Kidney glomerular epithelial cell (primary cell): ENCODE results near the gene KIF3C.
"Not testable (repeated sequence)": the region's sequence is repeated elsewhere in the genome, so short reads cannot be mapped to it uniquely, and the experiment has no call there.

Experiments used
- DNase-seq: peaks from one replicate; lab custom pipeline; 2025; lab: John Stamatoyannopoulos, UW

KIF3C gene

DNA sequence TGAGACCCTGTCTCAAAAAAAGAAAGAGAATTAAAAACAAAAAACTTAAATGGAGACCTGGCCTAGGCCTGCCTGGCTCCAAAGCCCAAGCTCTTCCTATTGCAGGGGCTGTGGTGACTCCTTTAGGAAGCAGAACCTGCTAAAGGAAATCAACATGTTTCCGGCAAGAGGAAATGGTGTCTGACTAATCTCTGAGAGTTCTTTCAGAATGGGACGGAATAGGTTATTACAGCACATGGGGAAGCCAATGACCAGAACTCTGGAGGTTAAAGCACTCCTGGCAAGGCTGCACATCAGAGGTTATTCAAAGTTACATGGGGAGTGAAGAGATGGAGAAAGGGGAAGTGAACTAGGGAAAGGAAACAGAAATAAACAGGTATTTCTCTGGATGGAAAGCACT lies 21.4 kb downstream of the KIF3C start:
- no peak for DNase-seq

DNA sequence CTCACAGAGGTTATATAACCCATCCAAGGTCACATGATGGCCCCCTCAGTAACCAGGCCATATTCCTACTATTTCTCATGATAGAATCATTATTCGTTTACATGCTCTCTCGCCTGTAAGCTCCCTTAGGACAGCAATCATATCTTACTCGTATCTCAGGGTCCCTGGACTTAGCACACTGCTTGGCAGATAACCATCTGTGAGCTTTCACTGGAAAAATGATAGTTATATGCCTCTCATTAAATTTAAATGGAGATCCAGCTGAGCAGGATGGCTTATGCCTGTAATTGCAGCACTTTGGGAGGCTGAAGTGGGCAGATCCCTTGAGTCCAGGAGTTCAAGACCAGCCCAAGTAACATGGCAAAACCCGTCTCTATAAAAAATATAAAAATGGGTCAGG lies 21.9 kb downstream of the KIF3C start:
- DNase-seq, result no peak

DNA sequence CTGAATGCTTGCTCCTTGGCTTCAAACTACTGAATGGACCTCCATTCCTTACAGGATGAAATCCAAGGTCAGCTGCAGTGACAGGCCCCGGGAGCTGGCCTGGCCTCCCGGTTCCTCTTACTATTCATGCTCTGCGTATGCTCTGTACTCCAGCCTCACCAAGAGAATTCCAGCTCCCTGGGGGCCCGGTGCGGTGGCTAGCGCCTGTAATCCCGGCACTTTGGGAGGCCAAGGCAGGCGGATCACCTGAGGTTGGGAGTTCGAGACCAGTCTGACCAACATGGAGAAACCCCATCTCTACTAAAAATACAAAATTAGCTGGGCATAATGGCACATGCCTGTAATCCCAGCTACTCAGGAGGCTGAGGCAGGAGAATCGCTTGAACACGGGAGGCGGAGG lies 23.7 kb downstream of the KIF3C start:
- not testable (repeated sequence) for DNase-seq

- no peak for DNase-seq
Observed at GRCh38 chr2:25957743-25958142, 24.6 kb downstream of the KIF3C start.

DNA sequence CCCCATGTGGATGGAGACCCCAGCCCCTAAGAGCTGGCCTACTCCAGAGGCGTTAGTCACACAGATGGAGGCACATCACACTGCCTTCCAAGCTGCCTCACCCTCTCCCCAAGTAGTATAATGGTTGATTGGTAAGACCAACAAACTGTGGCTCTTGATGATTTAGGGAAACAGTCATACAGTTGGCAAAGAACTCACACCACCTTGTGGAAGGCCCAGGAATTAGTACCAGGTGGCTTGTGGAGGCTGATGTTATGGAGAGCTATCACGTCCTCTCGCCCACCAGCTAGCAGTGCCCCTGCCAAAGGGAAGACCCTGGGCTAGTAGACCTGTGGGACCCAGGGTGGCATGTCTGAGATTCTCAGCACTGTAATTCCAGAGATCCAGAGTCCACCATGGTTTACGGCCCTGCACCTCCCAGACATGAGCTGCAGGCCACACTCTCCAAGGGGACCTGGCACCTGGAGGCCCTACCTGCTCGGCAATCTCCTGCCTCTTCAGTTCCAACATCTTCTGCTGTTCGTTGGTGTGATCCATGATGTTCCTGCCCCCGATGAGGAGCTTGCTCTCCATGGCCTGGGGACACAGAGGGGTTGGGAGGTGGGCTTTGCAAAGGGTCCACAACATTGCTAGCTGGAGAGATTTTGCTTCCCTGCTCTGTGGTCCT lies 26.3 kb downstream of the KIF3C start:
- no peak for DNase-seq

GRCh38 chr2:25955036-25955435 lies 27.3 kb downstream of the KIF3C start:
- DNase-seq, result no peak

GRCh38 chr2:25954199-25954752 lies 28.0 kb downstream of the KIF3C start:
- no peak for DNase-seq

GRCh38 chr2:25951071-25951547 lies 31.2 kb downstream of the KIF3C start:
- peak; percentile 92 for DNase-seq

DNA sequence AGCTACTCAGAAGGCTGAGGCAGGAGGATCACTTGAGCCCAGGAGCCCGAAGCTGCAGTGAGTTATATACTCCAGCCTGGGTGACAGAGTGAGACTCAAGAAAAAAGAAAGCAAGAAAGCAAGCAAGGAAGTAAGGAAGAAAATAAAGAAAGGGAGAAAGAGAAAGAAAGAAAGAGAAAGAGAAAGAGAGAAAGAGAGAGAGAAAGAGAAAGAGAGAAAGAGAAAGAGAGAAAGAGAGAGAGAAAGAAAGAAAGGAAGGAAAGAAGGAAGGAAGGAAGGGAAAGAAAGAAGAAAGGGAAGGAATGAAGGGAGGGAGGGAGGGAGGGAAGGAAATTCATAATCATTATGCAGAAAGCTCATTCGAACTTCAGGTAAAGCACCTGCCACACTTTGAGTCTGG lies 33.9 kb downstream of the KIF3C start:
- no peak for DNase-seq

DNA sequence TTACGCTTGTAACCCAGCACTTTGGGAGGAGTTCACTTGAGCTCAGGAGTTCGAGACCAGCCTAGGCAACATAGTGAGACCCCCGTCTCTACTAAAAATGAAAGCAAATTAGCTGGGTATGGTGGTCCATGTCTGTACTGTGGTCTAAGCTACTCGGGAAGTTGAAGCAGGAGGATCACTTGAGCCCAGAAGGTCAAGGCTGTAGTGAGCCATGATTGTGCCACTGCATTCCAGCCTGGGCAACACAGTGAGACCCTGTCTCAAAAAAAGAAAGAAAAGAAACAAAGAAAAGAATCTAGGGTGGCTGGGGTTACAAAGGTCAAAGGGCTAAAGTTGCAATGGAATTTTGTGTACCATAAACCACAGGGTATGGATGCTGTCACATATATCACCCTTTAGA lies 41.3 kb downstream of the KIF3C start:
- no peak for DNase-seq

DNA sequence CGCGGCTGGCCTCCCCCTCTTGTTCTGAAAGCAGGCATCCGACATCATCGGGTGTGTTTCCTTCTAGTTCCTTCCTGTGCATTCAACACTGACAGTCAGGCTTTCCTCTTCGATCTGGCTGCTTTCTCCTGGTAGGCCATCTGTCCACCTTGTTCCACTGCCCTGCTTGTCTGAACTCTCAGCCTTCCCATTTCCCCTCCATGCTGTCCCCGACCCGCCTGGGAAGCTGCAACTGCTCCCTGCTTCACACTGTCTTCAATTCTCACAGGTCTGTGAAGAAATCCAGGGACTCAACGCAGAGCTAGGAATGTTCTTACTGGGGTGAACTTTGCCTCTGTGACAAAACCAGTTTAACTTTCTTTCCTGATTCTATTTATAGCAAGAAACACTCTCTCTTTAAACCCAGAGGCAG lies 43.0 kb downstream of the KIF3C start:
- no peak for DNase-seq

DNA sequence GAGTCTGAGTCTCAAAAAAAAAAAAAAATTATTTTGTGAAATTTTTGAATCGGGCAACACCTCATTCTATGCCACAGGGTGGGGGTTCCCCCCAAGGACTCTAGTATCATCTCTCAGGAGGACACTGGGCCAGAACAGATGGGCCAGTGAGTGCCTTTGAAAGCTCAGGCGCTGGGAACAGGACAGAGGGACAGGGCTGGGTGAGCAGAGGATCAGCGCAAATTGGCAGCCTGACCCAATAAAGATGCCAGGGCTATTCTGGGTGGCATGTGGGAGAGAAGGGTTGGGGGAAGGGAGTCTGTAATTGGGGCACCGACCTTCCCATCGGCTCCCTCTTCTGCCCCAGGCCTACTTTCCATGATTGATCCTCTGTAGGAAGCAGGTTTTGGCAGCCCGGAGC lies 44.0 kb downstream of the KIF3C start:
- DNase-seq, result no peak

DNA sequence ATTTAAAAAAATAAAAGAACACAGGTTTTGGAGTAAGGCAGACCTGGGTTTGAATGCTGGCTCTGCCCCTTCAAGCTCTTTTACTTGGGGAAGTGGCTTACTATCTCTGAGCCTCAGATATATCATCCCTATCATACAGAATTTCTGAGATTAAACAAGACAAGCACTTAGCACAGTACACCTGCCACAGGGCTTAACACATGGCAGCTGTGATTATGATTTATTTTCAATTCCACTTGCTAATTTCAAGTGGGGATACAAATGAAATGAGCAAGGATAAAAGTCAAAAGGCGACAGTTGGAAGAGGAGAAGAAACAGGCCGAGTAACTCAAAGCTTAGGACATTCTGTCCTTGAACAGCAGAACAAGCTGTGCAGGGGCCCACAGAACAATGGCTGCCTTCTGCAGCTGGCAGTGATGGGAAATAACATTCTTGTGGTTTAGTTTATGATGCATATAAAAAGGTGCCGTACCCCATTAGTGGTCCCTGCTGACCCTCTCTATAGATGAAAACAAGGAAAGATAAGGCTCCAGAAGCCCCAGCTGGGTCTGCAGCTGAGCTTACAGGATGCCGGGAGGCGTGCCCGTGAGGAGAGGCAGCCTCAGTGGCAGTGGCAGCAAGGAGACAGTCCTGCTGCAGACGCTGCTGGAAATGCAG lies 45.3 kb downstream of the KIF3C start:
- DNase-seq, result no peak

- no peak for DNase-seq
Observed at GRCh38 chr2:25933622-25934021, 48.7 kb downstream of the KIF3C start.

DNA sequence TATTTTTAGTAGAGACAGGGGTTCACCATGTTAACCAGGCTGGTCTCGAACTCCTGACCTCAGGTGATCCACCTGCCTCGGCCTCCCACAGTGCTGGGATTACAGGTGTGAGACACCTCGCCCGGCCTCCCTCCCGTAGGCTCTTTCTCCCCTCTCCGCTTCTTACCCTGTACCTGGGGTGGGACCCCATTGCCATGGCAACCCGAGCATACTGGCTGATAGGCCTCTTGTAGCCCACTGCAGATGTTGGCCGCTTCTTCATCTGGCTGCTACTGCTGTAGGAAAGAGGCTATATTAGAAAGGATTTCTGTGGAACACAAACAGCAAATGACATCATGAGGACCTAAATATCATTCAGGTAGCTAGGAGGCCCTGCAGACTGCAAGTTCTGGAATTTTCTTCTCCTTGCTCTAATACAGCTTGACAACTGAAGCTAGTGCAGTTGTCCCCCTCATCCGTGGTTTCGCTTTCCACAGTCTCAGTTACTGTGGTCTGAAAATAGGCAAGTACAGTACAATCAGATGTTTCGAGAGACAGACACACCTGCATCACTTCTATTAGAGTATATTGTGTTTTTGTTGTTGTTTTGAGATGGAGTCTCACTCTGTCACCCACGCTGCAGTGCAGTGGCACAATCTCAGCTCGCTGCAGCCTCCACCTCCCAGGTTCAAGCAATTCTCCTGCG lies 52.4 kb downstream of the KIF3C start:
- no peak for DNase-seq

DNA sequence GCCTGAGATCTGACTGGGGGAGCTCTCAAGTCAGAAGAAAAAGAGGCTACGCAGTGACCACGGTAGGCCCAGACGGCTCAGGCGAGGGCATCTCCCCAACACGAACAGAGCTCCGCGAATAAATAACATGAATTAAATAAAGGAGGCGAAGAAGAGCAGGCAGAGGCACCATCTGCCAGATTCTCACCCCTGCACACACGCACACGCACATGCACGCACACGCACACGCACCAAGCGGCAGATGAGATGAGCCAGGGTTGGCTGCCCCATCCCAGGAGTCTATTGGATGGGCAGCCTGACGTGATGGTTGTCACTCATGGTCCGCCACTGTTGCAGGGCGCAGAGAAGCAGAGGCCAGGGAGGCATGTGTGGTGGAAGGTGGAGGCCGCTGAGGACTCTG lies 53.6 kb downstream of the KIF3C start:
- no peak for DNase-seq

DNA sequence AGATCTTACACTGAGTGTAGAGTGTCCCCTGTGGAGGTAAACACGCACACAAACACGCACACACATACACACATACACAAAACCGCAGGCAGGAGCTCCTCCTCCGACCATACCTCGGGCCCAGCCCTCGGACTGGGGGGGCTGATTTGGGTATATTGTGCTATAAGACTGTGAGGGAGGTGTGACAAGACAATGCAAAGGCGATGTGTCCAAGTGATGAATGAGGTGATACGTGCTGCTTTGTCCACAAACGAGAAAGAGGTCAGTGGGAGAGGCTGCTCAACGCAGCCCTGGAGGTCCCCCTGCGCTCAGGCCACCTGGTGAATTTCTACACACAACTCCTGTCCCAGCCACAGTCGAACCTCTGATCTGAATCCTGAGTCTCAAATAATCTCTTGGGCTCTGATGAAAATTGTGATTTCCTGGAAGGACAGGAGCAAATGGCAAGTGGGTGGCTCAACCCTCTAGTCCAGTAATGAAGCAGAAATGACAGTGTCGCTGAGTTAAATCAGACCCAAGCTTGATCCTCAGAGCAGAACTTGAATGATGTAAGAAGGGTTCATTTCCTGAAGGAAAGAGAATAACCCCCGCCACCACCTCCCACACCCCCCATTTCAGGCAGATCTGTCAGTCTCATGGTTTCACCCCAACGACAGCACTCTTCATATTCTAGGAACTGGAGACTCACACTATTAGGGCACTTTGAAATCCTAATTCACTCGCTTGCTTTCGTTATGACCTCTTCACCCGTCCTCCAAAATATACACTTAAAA lies 55.1 kb downstream of the KIF3C start:
- no peak for DNase-seq

GRCh38 chr2:25922501-25922900 lies 59.8 kb downstream of the KIF3C start:
- no peak for DNase-seq

DNA sequence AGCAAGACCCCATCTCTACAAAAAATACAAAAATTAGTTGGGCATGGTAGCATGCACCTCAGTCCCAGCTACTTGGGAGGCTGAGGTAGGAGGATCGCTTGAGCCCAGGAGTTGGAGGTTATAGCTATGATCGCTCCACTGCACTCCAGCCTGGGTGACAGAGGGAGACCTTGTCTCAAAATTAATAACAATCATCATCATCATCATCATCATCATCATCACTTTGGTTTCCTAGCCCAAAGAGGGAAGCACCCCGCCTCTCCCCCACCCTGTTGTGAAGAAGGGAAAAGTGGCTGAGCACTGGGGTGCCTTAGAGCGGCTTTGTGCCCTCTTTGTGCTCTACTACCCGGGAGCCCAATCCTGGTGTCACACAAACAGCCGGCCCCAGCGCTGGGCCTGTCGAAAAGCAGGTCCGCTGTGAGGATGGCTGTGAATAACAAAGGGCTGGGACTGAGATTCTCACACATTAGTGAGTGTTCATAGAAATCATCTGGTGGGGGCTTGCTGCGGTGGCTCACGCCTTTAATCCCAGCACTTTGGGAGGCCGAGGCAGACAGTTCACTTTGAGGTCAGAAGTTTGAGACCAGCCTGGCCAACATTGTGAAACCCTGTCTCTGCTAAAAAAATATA lies 61.4 kb downstream of the KIF3C start:
- DNase-seq, result no peak

- DNase-seq, result no peak
Observed at GRCh38 chr2:25920336-25920735, 62.0 kb downstream of the KIF3C start.

DNA sequence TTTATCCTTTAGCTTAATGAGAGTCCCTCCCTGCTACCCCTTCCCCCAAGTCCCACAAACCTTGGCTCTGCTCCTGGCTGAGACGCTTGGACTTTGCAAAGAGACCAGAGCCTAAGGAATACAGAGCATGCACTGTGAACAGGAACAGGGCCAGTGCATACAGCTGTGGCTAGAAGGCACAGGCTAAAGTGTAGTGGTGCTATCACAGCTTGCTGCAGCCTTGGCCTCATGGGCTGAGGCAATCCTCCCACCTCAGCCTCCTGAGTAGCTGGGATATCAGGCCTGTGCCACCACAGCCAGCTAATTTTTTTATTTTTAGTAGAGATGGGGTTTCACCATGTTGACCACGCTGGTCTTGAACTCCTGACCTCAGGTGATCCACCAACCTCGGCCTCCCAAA lies 64.5 kb downstream of the KIF3C start:
- DNase-seq, result no peak

DNA sequence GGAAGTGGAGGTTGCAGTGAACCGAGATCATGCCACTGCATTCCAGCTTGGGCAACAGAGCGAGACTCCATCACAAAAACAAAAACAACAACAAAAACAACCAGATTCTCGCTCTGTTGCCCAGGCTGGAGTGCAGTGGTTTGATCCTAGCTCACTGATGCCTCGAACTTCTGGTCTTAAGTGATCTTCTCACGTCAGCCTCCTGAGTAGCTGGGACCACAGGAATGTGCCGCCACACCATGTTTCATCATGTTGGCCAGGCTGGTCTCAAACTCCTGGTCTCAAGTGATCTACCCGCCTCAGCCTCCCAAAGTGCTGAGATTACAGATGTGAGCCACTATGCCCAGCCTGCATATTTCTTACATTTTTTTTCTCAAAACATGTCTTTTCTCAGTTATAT lies 64.9 kb downstream of the KIF3C start:
- not testable (repeated sequence) for DNase-seq
